GM21786 (cell line): ENCODE measurements around the gene RASSF1.

Source experiments
- ATAC-seq: cut with Tn5 transposase; IDR thresholded peaks from one replicate; pipeline ENCODE4 v1.9.1; 2021; ENCODE audit not compliant: unreplicated experiment

Gene RASSF1, protein sequence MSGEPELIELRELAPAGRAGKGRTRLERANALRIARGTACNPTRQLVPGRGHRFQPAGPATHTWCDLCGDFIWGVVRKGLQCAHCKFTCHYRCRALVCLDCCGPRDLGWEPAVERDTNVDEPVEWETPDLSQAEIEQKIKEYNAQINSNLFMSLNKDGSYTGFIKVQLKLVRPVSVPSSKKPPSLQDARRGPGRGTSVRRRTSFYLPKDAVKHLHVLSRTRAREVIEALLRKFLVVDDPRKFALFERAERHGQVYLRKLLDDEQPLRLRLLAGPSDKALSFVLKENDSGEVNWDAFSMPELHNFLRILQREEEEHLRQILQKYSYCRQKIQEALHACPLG

DNA sequence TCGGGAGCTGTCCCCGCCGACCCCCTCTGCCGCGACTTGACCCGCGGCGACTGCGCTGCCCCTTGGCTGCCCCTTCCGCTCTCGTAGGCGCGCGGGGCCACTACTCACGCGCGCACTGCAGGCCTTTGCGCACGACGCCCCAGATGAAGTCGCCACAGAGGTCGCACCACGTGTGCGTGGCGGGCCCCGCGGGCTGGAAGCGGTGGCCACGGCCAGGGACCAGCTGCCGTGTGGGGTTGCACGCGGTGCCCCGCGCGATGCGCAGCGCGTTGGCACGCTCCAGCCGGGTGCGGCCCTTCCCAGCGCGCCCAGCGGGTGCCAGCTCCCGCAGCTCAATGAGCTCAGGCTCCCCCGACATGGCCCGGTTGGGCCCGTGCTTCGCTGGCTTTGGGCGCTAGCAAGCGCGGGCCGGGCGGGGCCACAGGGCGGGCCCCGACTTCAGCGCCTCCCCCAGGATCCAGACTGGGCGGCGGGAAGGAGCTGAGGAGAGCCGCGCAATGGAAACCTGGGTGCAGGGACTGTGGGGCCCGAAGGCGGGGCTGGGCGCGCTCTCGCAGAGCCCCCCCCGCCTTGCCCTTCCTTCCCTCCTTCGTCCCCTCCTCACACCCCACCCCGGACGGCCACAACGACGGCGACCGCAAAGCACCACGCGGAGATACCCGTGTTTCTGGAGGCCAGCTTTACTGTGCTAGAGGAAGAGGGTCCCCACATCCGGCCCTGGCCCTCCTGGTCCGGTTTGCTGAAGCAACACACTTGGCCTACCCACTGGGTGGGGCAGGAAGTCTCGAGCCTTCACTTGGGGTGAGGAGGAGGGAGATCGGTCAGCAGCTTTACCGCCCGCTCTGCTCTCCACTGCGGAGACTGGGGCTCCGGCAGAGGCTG, at the start of gene RASSF1:
RASSF1 (minus strand) TSS at position 389 of the 882 bp plus-strand sequence; CDS start at position 358, 31 bp downstream.
- no peak for ATAC-seq

DNA sequence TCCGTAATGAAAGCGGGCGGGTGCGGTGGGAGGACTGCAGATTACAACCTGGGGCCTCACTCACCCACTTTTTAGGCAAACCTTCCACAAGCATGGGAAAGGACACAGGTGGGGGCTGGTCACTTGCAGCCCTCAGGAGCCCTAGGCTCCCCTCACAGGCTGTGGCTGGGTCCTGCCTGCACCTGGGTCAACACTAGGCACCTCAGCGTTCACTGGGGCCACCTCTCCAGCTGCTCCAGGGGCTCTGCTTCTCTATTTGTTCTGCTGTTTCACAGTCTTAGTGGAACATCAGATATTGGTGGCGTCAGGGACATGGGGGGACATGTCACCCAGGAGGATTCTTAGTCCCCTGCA, 48.8 kb upstream of the RASSF1 start:
- ATAC-seq, result no peak

DNA sequence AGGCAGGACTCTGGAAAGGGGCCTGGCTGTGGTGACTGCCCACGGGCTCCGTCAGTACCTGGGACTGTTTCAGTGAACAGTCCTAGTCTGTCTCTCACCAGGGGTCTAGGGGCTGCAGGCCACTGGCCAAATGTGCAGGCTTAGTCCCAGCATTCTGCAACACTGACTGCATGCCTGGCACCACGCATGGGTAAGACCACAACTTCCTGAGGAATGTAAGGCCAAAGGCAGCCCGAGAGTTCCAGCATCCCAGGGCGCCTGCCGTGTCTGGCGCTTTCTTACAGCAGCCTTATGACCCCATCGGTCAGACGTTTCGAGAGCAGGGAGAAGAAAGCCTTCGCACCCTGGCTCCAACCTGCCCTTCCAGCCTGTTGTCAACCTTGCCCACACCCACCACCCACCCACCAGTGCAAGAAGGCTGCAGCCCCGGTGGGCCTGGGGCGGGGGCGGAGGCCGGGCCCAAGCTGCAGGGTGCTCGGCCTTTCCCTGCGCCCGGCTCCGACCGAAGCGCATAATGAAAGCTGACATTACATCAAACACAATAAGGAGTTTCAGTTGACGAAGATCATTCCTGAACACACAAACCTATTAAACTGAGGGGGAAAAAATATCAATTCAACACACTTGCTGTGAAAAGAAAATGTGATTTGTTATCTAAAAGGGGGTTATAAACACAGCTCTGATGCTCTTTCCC, 48.2 kb upstream of the RASSF1 start:
- ATAC-seq, result no peak

- no peak for ATAC-seq
Measured at GRCh38 chr3:50388016-50388719, 47.5 kb upstream of the RASSF1 start.

DNA sequence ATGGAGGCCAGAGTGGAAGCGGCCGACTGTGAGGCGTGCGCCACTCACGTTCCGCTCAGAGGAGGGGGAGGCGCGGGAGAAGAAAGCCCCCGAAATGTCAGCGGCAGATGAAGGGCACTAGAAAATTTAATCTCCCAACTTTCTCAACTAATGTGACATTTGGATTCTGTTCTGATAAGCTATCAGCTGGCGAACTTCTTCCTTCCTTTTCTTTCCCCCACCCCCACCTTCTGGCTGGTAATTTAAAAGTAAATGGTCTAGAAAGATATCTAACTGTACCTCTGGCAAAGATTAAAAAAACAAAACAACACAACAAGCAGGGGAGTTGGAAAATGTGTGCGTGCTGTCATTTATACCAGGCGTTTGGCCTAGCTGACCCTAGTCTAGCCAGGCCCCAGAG, 45.1 kb upstream of the RASSF1 start:
- no peak for ATAC-seq

DNA sequence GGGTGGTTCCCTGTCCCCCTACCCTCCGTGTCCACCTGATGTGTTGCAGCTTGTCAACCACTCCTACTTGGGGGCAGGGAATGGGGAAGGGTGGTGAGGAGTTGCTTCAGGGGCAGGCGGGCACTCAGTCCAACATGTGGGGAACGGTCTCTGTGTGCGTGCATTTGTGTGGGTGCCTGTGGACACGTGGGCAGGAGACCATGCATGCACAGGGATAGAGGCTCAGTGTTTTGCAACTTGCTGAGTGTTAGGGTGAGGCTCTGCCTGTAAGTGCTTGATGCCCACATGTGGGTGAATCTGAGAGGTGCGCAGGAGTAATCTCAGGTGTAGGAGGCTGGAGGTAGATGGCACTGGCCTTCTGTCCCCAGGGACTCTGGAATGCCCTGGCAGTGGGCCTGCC, 43.1 kb upstream of the RASSF1 start:
- no peak for ATAC-seq

DNA sequence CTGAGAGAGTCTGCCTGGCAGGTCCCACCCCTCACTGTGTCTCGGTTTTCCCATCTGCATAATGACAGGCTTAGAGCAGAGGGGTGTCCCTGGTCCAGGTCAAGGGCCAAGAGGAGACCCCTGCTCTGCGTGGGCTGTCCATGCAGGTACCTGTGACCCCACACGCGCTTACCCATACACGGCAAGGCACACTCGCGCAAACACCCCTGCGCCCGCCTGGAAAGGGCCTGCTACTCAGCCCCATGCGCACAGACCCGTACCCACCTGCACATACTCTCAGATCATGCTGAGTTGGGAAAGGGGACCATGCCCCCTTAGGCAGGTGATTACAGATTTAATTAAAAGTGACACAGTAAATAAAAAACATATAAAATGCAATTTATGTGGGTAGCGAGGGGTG, 42.1 kb upstream of the RASSF1 start:
- no peak for ATAC-seq

DNA sequence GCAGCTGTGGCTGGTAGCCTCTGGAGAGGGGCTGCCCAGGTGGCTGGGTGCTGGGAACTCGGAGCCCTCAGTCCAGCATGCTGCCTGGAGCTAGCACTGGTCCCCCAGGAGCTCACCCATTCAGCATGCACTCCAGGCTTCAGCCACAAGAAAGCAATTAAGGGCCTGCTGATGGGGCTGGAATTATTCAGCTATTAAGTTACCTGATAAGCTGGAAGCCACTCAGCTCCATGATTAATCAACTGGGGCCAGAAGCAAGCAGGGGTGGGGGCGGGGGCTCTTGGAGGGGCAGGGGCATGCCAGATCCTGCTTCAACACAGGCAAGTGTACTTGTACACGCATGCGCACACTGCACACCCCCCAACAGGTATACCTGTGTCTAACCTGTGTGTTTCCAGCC, 40.7 kb upstream of the RASSF1 start:
- no peak for ATAC-seq

DNA sequence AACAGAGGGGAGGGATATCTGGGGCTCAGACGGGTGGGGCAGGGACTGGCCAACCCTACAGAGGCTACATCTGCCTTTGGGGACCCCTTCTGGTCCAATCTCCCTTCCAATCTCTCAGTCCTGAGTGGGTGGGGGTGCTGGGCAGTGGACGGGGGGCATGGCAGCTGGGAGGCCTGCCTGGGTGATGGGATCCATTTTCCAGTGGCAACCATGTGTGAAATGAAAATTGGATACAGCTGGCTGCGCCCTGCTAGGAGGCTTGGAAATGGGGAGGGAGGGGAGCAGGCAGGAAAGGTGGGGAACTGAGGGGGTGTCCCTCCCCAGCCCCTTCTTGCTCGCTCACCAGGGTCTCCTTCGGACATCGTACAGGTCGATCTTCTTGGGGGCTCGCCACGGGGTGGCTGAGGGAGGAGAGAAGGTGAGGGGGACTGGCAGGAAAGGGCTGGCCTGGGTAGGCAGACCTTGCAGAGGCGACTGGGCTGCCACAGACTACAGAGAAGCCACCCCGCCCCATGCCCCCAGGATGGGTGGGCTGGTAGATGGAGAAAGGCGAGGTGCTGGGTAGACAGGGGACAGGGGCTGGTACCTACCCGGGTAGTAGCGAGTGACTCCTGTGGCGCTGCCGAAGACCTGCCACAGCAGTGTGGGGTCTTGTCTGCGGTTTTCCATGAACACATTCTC, 39.9 kb upstream of the RASSF1 start:
- no peak for ATAC-seq

- ATAC-seq, result no peak
Measured at GRCh38 chr3:50378757-50379156, 38.1 kb upstream of the RASSF1 start.

GRCh38 chr3:50378024-50378423, 37.4 kb upstream of the RASSF1 start:
- ATAC-seq, result no peak

DNA sequence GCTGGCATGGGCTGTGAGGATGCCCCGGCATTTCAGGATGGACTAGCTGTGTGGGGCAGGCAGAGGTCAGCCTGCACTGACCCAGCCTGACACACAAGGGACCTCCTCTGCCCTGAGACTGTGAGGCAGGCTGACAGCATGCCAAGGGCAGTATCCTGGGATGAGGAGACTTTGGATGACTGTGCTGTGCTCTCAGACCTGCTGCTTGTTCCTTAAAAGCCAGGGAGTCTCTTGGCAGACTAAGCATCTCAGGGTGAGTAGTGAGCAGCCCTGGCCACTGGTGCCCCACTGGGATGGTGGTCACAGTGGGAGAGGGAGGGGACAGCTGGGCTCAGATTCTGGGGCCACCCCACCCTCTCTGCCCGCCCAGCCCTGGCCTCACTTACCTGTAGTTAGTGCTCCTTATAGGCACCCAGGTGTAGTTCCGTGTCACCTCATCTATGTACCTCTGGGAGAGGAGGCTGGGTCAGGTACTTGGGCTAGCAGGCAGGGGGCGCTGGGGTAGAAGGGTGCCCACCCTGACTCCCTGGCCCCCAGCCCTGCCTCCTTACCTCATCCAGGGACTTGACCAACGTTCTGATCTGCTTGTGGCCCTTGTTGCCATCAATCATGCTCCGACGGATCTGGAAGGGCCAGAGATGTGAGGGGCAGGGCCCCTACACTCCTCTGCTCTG, 34.8 kb upstream of the RASSF1 start:
- no peak for ATAC-seq

DNA sequence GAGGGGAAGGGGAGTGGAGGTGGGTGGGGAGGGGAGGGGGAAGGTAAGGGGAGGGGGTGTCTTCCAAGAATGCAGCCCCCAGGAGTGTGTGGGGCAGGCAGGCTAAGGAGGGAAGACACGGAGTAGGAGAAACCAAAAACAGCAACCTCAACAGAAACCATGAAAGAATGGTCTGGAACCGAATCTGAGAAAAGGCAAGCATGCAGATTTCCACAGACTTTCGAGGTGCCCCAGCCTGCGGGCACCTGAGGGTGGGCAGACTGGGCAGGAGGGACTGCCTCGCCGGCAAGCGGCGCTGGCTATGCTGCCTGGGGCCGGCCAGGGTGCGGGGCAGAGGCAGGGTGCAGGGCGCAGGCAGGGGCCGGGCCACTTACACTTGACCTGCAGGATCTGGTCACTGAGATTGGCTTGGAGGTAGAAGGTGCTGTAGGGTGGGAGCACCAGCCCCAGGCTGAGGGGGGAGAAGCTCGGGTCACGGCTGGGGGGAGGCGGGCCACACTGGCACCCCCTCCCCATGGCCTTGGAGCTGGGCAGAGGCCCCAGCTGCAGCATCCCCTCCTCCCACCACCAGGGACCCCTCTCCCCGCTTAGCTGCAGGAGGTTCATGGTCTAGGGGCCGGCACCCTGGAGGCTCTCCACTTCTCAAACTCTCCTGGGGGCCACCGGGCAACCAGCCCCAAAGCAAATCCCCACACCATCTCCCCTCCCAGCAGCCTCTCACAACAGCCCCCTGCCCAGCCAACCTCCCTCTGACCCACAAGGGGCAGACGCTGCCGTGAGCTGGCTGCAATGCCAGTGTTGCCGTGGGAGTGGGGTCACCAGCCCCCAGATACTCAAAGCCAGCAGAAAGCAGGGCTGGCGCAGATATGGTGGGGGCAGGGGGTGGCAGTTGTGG, 34.0 kb upstream of the RASSF1 start:
- ATAC-seq, result no peak

DNA sequence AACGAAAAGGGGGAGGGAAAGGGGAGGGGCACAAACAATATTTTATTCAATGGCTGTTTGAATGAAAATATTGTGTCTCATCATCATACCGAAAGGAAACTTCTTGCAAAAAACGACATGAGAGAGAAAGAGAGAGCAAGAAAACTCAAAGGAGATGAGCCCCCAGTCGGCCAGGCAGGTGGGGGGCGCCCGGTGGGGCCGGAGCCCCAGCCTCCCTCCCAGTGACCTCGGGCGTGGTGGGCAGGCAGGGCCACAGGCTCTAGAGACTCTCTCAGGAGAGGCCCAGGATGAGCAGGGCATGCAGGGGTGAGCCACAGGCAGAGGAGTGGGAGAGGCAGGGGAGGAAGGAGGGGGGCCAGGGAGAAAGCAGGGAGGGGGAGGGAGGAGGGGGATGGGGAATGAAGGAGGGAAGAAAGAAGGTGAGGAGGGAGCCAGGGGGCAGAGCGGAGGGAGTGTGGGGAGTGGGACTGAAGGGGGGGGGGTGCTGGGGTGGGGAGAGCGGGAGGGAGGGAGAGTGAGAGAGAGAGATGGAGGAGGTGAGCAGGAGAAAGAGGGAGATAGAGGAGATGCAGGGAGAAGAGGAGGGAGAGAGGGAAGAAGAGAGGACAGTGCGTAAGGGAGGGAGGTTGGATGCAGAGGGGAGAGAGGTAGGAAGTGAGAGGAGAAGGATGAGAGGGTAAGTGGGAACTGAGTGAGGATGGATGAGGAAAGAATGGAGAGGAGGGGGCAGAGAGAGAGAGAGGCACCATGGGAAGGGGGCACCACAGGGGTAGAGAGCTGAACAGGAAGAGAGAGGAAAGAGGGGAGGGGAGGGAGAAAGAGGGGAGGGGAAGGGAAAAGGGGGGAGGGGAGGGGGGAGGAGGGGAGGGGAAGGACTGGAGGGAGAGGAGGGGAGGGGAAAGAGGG, 32.8 kb upstream of the RASSF1 start:
- ATAC-seq, result no peak

DNA sequence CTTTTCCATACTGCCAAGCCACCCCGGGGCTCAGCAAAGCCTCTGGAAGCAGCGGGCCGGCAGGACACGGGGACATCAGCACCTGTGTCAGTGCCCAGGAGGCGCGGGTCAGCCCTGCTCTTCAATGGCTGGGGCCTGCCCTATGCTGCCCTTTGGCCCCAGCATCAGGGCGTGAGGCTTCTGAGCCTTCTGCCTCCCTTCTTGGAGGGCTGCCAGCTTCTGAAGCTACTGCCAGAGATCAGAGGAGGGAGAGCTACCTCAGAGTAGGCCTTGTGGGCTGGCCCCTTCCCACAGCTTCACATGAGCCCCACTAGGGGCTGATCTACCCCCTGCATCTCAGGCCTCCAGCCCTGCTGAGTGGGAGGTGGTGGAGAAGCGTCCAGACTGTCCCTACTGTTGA, 31.7 kb upstream of the RASSF1 start:
- ATAC-seq, result no peak

- no peak for ATAC-seq
Measured at GRCh38 chr3:50371133-50371685, 30.6 kb upstream of the RASSF1 start.

DNA sequence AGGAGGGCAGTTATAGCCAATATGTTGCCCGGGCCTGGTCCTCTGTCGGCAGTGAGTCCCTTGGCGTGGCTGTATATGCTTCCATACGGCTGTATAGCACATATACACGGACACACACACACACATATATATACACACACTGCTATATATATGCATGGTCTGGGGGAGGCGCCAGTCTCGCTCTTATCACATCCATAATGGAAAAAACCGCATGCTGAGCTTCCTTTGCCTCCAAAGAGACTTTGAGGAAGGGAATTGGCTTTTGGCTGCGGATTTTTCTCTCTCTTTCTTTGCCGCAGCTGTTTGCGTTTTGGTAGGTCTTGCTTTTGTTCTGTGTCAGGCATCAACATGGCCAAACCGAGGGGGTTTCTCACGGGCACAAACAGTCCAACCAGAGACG, 30.0 kb upstream of the RASSF1 start:
- ATAC-seq, result no peak
